ENCODE results near the gene XPNPEP2. TPM values are rescaled to one million over a fixed set of nuclear protein-coding genes. Genes with fewer than 3 reads are reported as not detected.
"Not testable (repeated sequence)": the region's sequence is repeated elsewhere in the genome, so short reads cannot be mapped to it uniquely, and the experiment has no call there.

Gene XPNPEP2
- total RNA-seq, 1 experiment from 2014 or later, result not detected

DNA sequence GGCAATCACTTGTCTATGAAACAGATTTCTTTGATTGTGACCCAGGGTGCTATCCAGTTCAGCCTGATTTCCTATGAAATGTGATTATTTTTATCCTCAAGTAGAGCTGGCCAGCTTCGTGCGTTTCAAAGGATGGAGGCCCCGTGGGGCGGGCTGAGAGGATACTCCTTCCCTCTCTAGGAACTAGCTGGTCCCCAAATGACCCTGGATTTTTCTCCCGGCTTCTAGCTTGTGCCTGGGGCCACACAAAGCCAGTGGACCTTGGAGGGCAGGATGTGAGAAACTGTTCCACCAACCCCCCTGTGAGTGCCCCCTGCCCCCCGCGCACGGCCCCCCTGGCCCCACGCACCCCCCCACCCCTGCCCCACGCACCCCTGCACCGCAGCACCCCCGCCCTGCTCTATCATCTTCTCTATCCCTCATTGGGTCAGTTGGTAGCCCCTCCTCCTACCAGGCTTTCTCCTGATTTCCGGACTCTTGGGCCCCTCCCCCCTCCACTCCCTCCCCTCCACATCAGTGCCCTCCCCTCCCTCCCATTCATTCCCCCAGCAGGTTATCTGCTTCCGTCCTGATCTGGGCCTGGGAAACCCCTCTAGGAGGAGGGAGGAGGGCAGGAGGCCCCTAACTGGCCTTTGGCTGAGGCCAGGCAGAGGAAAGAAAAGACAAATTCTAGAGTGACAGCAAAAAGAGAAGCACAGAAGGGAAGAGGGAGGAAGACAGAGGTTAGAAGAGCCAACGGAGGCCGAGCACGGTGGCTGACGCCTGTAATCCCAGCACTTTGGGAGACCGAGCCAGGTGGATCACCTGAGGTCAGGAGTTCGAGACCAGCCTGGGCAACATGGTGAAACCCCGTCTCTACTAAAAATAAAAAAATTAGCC lies 3.3 kb downstream of the XPNPEP2 start:
- H3K9me2 ChIP-seq (replicated peaks; ENCODE audit: low read length), result no peaks in the 10 kb centered on the region
- no peak overlapping the region for H2AFZ ChIP-seq (ENCODE audit: low read length)
- H3K27me3 ChIP-seq (ENCODE audit: low read length), result no peaks in the 10 kb centered on the region
- no peaks in the 10 kb centered on the region for H3K36me3 ChIP-seq (ENCODE audit: low read depth, low read length)
- no peaks in the 10 kb centered on the region for H3K79me2 ChIP-seq (ENCODE audit: low read length)
- H3F3A ChIP-seq (ENCODE audit: low read length, unreplicated experiment), result no peaks in the 10 kb centered on the region
- ChIA-PET POLR2A (ENCODE audit: unreplicated experiment) (no interaction called here), CTCF (no interaction called here)
- no peak overlapping the region for H3K4me2 ChIP-seq (ENCODE audit: low read length)
- H3K9me3 ChIP-seq (ENCODE audit: low read length), result no peaks in the 10 kb centered on the region
- DNase-seq, result no peak
- no peak overlapping the region for H3K9ac ChIP-seq (ENCODE audit: low read length)
- peaks cover 5% of the 10 kb centered on the region for H3K4me1 ChIP-seq (ENCODE audit: insufficient read depth, low read length)
- H3K4me3 ChIP-seq (ENCODE audit: low read length), result no peak overlapping the region
- no peaks in the 10 kb centered on the region for H4K20me1 ChIP-seq (ENCODE audit: low read length)
- intact Hi-C loops (cut with micrococcal nuclease), result no loop called here
- BruUV-seq (replicated peaks), result no TSS peak
- TF ChIP-seq, protein P1, sequence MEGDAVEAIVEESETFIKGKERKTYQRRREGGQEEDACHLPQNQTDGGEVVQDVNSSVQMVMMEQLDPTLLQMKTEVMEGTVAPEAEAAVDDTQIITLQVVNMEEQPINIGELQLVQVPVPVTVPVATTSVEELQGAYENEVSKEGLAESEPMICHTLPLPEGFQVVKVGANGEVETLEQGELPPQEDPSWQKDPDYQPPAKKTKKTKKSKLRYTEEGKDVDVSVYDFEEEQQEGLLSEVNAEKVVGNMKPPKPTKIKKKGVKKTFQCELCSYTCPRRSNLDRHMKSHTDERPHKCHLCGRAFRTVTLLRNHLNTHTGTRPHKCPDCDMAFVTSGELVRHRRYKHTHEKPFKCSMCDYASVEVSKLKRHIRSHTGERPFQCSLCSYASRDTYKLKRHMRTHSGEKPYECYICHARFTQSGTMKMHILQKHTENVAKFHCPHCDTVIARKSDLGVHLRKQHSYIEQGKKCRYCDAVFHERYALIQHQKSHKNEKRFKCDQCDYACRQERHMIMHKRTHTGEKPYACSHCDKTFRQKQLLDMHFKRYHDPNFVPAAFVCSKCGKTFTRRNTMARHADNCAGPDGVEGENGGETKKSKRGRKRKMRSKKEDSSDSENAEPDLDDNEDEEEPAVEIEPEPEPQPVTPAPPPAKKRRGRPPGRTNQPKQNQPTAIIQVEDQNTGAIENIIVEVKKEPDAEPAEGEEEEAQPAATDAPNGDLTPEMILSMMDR (conservative IDR thresholded peaks at IDR 0.05; ENCODE audit: low read depth, low read length), result no peak
- no peak for TF ChIP-seq EZH2 (IDR thresholded peaks at IDR 0.05; ENCODE audit: low read length, unreplicated experiment)
- no peak for TF ChIP-seq EZH2phosphoT487 (IDR thresholded peaks at IDR 0.05; ENCODE audit: borderline replicate concordance, low read length)
- ATAC-seq, result no peak
- H3K27ac ChIP-seq (ENCODE audit: low read length), result no peak overlapping the region

DNA sequence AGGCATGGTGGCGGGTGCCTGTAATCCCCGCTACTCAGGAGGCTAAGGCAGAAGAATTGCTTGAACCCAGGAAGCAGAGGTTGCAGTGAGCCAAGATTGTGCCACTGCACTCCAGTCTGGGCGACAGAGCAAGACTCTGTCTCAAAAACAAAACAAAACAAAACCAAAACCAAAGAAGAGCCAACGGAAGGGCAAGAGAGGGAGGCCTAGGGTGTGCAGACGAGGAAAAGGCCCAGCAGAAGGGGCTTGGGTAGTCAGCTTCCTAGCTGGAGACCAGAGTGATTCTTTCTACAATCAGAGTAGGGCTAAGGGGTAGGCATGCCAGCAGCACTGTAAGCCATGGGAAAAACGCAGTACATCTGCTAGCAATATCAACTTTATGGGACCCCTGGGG lies 4.0 kb downstream of the XPNPEP2 start:
- H3K79me2 ChIP-seq (ENCODE audit: low read length); H3K9me2 ChIP-seq (replicated peaks; ENCODE audit: low read length); H3K4me1 ChIP-seq (ENCODE audit: insufficient read depth, low read length); H4K20me1 ChIP-seq (ENCODE audit: low read length); ATAC-seq; H3K9me3 ChIP-seq (ENCODE audit: low read length); BruUV-seq (replicated peaks); POLR2A ChIA-PET (ENCODE audit: unreplicated experiment); H3K9ac ChIP-seq (ENCODE audit: low read length); H3K36me3 ChIP-seq (ENCODE audit: low read depth, low read length); H2AFZ ChIP-seq (ENCODE audit: low read length); H3K4me3 ChIP-seq (ENCODE audit: low read length); intact Hi-C loops (cut with micrococcal nuclease); H3F3A ChIP-seq (ENCODE audit: low read length, unreplicated experiment); CTCF ChIA-PET; DNase-seq; H3K27me3 ChIP-seq (ENCODE audit: low read length); H3K27ac ChIP-seq (ENCODE audit: low read length); H3K4me2 ChIP-seq (ENCODE audit: low read length): not testable (repeated sequence)

DNA sequence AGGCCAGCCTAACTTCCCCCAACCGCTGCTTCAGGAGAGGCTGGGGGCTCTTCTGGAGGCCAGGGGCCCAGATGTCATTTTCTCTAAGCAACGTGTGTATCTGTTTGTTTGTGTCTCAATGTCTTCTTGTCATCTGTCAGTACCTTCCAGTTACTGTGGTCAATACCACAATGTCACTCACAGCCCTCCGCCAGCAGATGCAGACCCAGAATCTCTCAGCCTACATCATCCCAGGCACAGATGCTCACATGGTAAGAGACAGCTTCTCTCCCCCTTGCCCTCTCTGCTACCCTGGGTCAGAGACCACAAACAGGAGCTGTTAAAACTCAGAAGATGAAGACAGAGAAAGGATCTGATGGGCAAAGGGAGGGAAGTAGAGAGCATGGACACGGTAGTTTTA lies 5.0 kb downstream of the XPNPEP2 start:
- intact Hi-C loops (cut with micrococcal nuclease), result no loop called here
- H3K4me1 ChIP-seq (ENCODE audit: insufficient read depth, low read length), result no peaks in the 10 kb centered on the region
- no peak overlapping the region for H3K4me3 ChIP-seq (ENCODE audit: low read length)
- no peaks in the 10 kb centered on the region for H3K27me3 ChIP-seq (ENCODE audit: low read length)
- no peak for ATAC-seq
- H3K9ac ChIP-seq (ENCODE audit: low read length), result no peak overlapping the region
- H3K36me3 ChIP-seq (ENCODE audit: low read depth, low read length), result no peaks in the 10 kb centered on the region
- no peak for DNase-seq
- ChIA-PET POLR2A (ENCODE audit: unreplicated experiment) (no interaction called here), CTCF (no interaction called here)
- TF ChIP-seq, protein P1 (conservative IDR thresholded peaks at IDR 0.05; ENCODE audit: low read depth, low read length), result no peak
- TF ChIP-seq EZH2phosphoT487 (IDR thresholded peaks at IDR 0.05; ENCODE audit: borderline replicate concordance, low read length) (no peak), EZH2 (IDR thresholded peaks at IDR 0.05; ENCODE audit: low read length, unreplicated experiment) (no peak)
- no TSS peak for BruUV-seq (replicated peaks)
- no peak overlapping the region for H3K27ac ChIP-seq (ENCODE audit: low read length)
- no peak overlapping the region for H3K4me2 ChIP-seq (ENCODE audit: low read length)
- no peaks in the 10 kb centered on the region for H3F3A ChIP-seq (ENCODE audit: low read length, unreplicated experiment)
- no peak overlapping the region for H2AFZ ChIP-seq (ENCODE audit: low read length)
- no peaks in the 10 kb centered on the region for H4K20me1 ChIP-seq (ENCODE audit: low read length)
- H3K9me2 ChIP-seq (replicated peaks; ENCODE audit: low read length), result no peaks in the 10 kb centered on the region
- H3K79me2 ChIP-seq (ENCODE audit: low read length), result no peaks in the 10 kb centered on the region
- no peaks in the 10 kb centered on the region for H3K9me3 ChIP-seq (ENCODE audit: low read length)
